HEK293 (cell line): ENCODE results near the gene ARHGAP21.

Source experiments
- CTCF ChIA-PET: fragments of 350-600 bp; formaldehyde crosslinking; extraction: SDS; loops from one replicate; lab custom pipeline; 2021; ENCODE audit warnings: antibody characterized with exemption; lab: Yijun Ruan, JAX
- POLR2A ChIA-PET: fragments of 300-600 bp; formaldehyde crosslinking; extraction: SDS; loops from one replicate; lab custom pipeline; 2020; ENCODE audit warnings: antibody characterized with exemption, inconsistent platforms; lab: Yijun Ruan, JAX
- H3K27ac ChIP-seq: fragments of 200-500 bp; sonication (Bioruptor generic); 2 replicates; pipeline ENCODE4 v1.5.1; 2014; ENCODE audit warnings: low read depth, low read length, control low read depth, inconsistent platforms; ENCODE audit errors: extremely low read depth
- H3K36me3 ChIP-seq, 2 experiments: fragments of 200-500 bp in 1 of 2; sonication (Bioruptor generic) in 1 of 2; 1 replicate in 1 of 2; 2 replicates in 1 of 2; pipeline ENCODE4 v1.5.1; 2014 to 2017; ENCODE audit warnings: inconsistent platforms in 2 of 2, low read length in 2 of 2; ENCODE audit not compliant: control insufficient read depth in 2 of 2, insufficient read depth in 1 of 2
- H3K4me1 ChIP-seq: fragments of 200-500 bp; sonication (Bioruptor generic); 2 replicates; pipeline ENCODE4 v1.5.1; 2014; ENCODE audit warnings: mild to moderate bottlenecking, low read length, inconsistent platforms; ENCODE audit not compliant: control insufficient read depth, insufficient read depth
- H3K4me3 ChIP-seq: 2 replicates; pipeline ENCODE4 v1.5.1; 2011; ENCODE audit warnings: low read depth, mild to moderate bottlenecking, control low read depth, low read length, moderate library complexity
- H3K9me3 ChIP-seq: fragments of 200-500 bp; sonication (Bioruptor generic); 2 replicates; pipeline ENCODE4 v1.5.1; 2014; ENCODE audit warnings: low read depth, low read length, inconsistent platforms; ENCODE audit not compliant: control insufficient read depth, insufficient read depth
- ELK4 ChIP-seq: IDR thresholded peaks from 2 replicates; pipeline ENCODE4 v1.6.1; 2011; ENCODE audit warnings: mild to moderate bottlenecking, low read depth, low read length, borderline replicate concordance
- PRDM2 ChIP-seq: fragments of 450-650 bp; formaldehyde crosslinking; IDR thresholded peaks from 2 replicates; pipeline ENCODE4 v1.5.1; 2016; ENCODE audit warnings: missing biosample characterization, missing genetic modification characterization, borderline replicate concordance
- SALL2 ChIP-seq: fragments of 450-650 bp; formaldehyde crosslinking; IDR thresholded peaks from 2 replicates; pipeline ENCODE4 v1.5.0; 2017; ENCODE audit warnings: missing biosample characterization, mild to moderate bottlenecking, missing genetic modification characterization, borderline replicate concordance
- WT1 ChIP-seq: fragments of 450-650 bp; formaldehyde crosslinking; IDR thresholded peaks from 2 replicates; pipeline ENCODE4 v1.5.1; 2016; ENCODE audit warnings: missing biosample characterization, missing genetic modification characterization
- ZBTB10 ChIP-seq: fragments of 450-650 bp; formaldehyde crosslinking; IDR thresholded peaks from 2 replicates; pipeline ENCODE4 v1.5.1; 2016; ENCODE audit warnings: missing biosample characterization, missing genetic modification characterization
- ZFP37 ChIP-seq: fragments of 450-650 bp; formaldehyde crosslinking; IDR thresholded peaks from 2 replicates; pipeline ENCODE4 v1.5.1; 2016; ENCODE audit warnings: missing biosample characterization, missing genetic modification characterization
- ZFP41 ChIP-seq: fragments of 450-650 bp; formaldehyde crosslinking; IDR thresholded peaks from 2 replicates; pipeline ENCODE4 v1.5.1; 2016; ENCODE audit warnings: missing biosample characterization, missing genetic modification characterization, borderline replicate concordance
- ZNF114 ChIP-seq: fragments of 450-650 bp; formaldehyde crosslinking; IDR thresholded peaks from 2 replicates; pipeline ENCODE4 v1.5.0; 2017; ENCODE audit warnings: missing biosample characterization, missing genetic modification characterization
- ZNF239 ChIP-seq: fragments of 450-650 bp; formaldehyde crosslinking; IDR thresholded peaks from 2 replicates; pipeline ENCODE4 v1.5.1; 2016; ENCODE audit warnings: missing biosample characterization, missing genetic modification characterization
- ZNF266 ChIP-seq: fragments of 450-650 bp; formaldehyde crosslinking; IDR thresholded peaks from 2 replicates; pipeline ENCODE4 v1.5.1; 2016; ENCODE audit warnings: missing biosample characterization, missing genetic modification characterization, low read depth
- ZNF280C ChIP-seq: fragments of 450-650 bp; formaldehyde crosslinking; IDR thresholded peaks from 2 replicates; pipeline ENCODE4 v1.5.1; 2016; ENCODE audit warnings: missing biosample characterization, missing genetic modification characterization
- ZNF398 ChIP-seq: fragments of 450-650 bp; formaldehyde crosslinking; IDR thresholded peaks from 2 replicates; pipeline ENCODE4 v1.5.1; 2017; ENCODE audit warnings: missing biosample characterization, missing genetic modification characterization
- ZNF449 ChIP-seq: fragments of 450-650 bp; formaldehyde crosslinking; IDR thresholded peaks from 2 replicates; pipeline ENCODE4 v1.5.1; 2017; ENCODE audit warnings: missing biosample characterization, mild to moderate bottlenecking, missing genetic modification characterization, moderate library complexity
- ZNF571 ChIP-seq: fragments of 450-650 bp; formaldehyde crosslinking; IDR thresholded peaks from 2 replicates; pipeline ENCODE4 v1.5.0; 2017; ENCODE audit warnings: missing biosample characterization, missing genetic modification characterization
- ZNF660 ChIP-seq: fragments of 450-650 bp; IDR thresholded peaks from 2 replicates; pipeline ENCODE4 v1.5.1; 2018; ENCODE audit warnings: missing biosample characterization, mild to moderate bottlenecking, missing genetic modification characterization
- ZNF664 ChIP-seq: fragments of 450-650 bp; formaldehyde crosslinking; IDR thresholded peaks from 2 replicates; pipeline ENCODE4 v1.5.1; 2016; ENCODE audit warnings: missing biosample characterization, missing genetic modification characterization
- ZSCAN5A ChIP-seq: fragments of 450-650 bp; formaldehyde crosslinking; IDR thresholded peaks from 2 replicates; pipeline ENCODE4 v1.5.1; 2016; ENCODE audit warnings: missing biosample characterization, missing genetic modification characterization
- ZXDB ChIP-seq: fragments of 450-650 bp; formaldehyde crosslinking; IDR thresholded peaks from 2 replicates; pipeline ENCODE4 v1.5.1; 2016; ENCODE audit warnings: missing biosample characterization, missing genetic modification characterization

Gene ARHGAP21

GRCh38 chr10:24700948-24701347, 22.7 kb downstream of the ARHGAP21 start:
- H3K4me1 ChIP-seq = peaks cover 5% of the 10 kb centered on the region; the same call in 1 of the 2 replicates
- no peaks in the 10 kb centered on the region for H3K9me3 ChIP-seq
- no peak overlapping the region for H3K27ac ChIP-seq
- H3K36me3 ChIP-seq = no peaks in the 10 kb centered on the region
- ChIA-PET CTCF (interaction anchor here (1.2 kb wide), 1 partner anchor 58 kb away, joined by 5 read pairs; no protein-coding TSS in a partner anchor), POLR2A (no interaction called here)
- TF ChIP-seq ZNF239 (tag by site-specific recombination) = no peak
- no peak for TF ChIP-seq ZNF571 (tag by site-specific recombination)
- no peak for TF ChIP-seq ZFP37 (tag by site-specific recombination)
- no peak for TF ChIP-seq ZNF660 (tag by site-specific recombination)
- no peak for TF ChIP-seq SALL2 (tag by site-specific recombination)
- TF ChIP-seq ZNF280C (tag by site-specific recombination) = no peak
- TF ChIP-seq ZXDB (tag by site-specific recombination) = no peak
- TF ChIP-seq ELK4 = no peak
- TF ChIP-seq ZNF664 (tag by site-specific recombination) = no peak
- TF ChIP-seq ZFP41 (tag by site-specific recombination) = no peak
- no peak for TF ChIP-seq ZNF449 (tag by site-specific recombination)
- no peak overlapping the region for H3K4me3 ChIP-seq

- H3K36me3 ChIP-seq = peaks cover 0 to 3% of the 10 kb centered on the region in 2 experiments; a peak in 1 of 3 replicates
- H3K4me1 ChIP-seq = peaks cover 5% of the 10 kb centered on the region; the same call in 1 of the 2 replicates
- ChIA-PET POLR2A (no interaction called here), CTCF (no interaction called here)
- H3K27ac ChIP-seq = no peak overlapping the region
- H3K9me3 ChIP-seq = no peaks in the 10 kb centered on the region
- no peak overlapping the region for H3K4me3 ChIP-seq
- TF ChIP-seq ZSCAN5A (no peak), ZNF398 (tag by site-specific recombination) (no peak), PRDM2 (tag by site-specific recombination) (no peak), ZNF114 (tag by site-specific recombination) (no peak), WT1 (no peak), ZBTB10 (tag by site-specific recombination) (no peak), ZNF266 (no peak)
These were observed 25.4 kb downstream of the ARHGAP21 start for GRCh38 chr10:24698270-24698669.
